ENCODE measurements around the gene B4GALNT4.

Gene B4GALNT4

GRCh38 chr11:416757-417621 is 47.7 kb downstream of the B4GALNT4 start:
- TF ChIP-seq, protein P1, sequence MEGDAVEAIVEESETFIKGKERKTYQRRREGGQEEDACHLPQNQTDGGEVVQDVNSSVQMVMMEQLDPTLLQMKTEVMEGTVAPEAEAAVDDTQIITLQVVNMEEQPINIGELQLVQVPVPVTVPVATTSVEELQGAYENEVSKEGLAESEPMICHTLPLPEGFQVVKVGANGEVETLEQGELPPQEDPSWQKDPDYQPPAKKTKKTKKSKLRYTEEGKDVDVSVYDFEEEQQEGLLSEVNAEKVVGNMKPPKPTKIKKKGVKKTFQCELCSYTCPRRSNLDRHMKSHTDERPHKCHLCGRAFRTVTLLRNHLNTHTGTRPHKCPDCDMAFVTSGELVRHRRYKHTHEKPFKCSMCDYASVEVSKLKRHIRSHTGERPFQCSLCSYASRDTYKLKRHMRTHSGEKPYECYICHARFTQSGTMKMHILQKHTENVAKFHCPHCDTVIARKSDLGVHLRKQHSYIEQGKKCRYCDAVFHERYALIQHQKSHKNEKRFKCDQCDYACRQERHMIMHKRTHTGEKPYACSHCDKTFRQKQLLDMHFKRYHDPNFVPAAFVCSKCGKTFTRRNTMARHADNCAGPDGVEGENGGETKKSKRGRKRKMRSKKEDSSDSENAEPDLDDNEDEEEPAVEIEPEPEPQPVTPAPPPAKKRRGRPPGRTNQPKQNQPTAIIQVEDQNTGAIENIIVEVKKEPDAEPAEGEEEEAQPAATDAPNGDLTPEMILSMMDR (IDR thresholded peaks at IDR 0.05): no peak

DNA sequence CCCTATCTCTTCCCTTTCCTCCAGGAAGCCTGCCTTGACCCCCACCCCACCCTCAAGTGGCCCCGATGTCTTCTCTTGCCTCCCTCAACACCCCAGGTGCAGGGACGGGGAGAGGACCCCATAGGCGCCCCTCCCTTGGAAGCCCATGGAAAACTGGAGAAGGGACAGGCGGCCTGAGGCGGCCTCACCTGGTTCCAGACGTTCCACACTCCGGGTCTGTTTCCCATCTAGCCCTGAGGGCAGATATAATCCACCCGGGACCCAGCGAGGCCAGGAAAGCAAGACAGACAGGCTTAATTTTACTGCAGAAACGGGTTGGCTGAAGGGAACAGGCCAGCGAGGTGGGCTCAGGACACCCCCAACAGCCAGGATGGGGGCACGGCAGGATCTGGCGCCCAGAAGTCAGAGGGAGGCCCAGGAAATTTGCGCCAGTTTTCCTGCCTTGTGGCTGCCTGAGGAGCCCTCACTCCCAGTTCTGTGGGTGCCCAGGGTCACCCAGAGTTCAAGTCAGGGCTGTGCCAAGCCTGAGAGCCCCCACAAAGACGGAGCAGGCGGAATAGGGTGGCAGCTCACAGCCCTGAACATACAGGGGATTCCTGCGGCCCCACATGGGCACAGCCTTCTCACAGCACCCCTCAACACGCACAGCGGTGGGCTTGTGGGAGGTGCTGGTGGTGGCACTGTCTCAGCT is 48.5 kb downstream of the B4GALNT4 start:
- TF ChIP-seq, protein P1 (IDR thresholded peaks at IDR 0.05): no peak

DNA sequence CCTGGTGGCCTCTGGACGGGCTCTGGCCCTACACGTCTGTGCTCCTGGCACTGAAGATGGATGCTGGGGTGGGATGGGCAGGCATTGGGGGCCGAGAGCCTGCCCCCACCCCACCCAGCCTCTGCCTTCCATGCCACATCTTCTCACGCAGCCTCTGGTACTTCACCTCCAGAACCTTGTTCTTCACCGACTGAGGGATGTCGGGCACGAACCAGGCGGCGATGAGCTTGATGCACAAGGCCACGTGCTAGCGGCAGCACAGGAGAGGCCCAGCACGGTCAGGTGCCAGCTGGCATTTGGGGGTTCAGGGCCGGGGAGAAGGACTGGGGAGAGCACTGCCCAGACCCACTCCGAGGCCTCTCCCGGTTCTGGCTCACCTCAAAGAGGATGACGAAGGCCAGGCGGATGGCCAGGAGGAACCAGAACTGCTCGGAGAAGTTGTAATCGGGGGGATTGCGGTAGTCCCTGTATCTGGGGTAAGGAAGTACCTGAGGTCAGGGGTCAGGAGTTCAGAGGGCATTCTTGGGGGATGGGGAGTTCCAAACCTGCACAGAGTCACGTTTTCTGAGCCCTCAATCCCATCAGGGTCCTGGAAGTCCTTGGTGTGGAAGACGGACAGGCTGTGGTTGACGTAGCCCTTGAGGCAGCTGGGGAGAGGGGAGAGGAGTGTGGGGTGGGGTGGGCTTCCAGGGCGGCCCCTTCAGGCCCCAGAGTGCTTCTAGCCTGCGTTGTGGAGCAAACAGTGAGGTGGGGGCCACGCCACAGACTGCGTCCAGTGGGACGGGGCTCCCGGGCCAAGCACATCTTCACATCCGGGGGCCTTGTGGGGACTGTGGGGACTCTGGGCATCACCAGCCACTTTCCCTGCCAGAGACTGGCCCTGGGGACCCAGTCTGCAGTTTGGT is 49.3 kb downstream of the B4GALNT4 start:
- TF ChIP-seq, protein P1 (IDR thresholded peaks at IDR 0.05): no peak

DNA sequence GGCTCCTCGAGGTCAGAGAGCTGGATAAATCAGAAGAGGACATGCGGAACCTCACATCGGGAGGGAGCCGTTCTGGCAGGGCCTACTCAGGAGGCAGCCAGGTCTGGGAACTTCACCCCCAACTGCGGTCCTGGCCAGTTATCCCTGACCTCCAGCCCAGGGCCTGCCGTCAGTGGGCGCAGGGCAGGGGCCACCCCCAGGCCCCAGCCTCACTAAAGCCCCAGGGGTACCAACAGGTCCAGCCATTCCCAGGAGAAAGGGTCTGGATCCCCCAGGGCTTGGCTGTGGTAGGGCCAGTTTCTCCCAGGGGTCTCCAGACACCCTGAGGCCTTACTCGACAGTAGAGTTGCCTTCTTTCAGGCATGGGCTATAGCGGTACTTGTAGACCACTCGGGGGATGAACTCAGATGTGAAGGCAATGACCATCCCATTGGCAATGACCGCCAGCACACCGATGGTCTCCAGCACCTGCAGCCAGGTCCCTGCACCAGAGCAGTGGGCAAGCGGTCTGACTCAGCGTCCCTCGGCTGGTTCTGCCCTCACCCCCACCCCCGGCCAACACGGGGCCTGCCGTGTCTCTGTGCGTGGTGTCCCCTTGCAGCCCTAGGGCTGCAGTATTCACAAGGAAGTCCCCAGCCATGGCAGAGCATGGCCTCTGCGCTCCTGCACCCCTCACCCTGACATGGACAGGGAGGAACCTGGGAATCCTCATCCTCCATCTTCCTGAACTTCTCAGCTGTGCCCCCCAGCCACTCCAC is 50.1 kb downstream of the B4GALNT4 start:
- TF ChIP-seq, protein P1 (IDR thresholded peaks at IDR 0.05): no peak

DNA sequence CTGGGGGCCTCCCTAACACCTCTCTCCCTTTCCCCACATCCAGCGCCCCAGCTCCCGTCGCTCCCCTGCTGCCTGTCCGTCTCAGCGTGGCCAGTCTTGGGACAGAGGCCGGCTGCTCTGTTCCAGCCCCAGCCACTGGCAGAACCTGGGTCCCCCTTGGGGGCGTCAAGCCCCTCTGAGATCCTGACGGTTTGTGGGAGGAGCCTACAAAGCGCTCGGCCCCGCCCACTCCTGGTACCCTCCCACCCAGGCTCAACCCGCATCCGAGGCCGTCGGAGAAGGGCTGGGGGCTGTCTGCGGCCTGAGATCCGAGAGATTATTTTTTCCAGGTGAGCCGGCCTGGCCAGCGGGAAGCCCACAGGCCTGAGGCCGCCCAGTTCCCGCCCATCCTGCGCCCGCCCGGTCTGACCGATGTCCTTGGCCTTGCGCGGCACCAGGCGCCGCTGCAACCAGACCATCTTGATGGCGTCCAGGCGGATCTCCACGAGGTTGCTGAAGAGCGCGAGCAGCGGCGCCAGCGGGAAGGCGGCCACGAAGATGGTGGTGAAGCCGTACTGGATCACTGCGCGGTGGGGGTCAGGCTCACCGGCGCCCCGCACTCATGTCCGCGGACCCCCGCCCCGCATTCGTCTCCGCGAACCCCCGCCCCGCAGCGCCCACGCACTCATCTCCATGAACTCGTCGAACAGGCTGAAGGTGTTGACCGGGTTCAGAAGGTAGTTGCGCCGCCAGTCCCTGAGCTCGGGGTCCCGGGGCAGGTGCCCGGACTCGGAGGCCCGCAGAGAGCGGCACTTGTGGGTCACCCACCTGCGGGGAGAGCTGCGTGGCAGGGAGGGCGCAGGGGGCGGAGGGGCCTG is 51.0 kb downstream of the B4GALNT4 start:
- TF ChIP-seq, protein P1 (IDR thresholded peaks at IDR 0.05): no peak

GRCh38 chr11:420911-421321 is 51.6 kb downstream of the B4GALNT4 start:
- TF ChIP-seq, protein P1 (IDR thresholded peaks at IDR 0.05): no peak
